Measurements from ENCODE around the gene THSD4. TPM values are rescaled to one million over a fixed set of nuclear protein-coding genes. Genes with fewer than 3 reads are reported as not detected.

Gene THSD4
- total RNA-seq, 2 experiments from 2014 or later: not detected

DNA sequence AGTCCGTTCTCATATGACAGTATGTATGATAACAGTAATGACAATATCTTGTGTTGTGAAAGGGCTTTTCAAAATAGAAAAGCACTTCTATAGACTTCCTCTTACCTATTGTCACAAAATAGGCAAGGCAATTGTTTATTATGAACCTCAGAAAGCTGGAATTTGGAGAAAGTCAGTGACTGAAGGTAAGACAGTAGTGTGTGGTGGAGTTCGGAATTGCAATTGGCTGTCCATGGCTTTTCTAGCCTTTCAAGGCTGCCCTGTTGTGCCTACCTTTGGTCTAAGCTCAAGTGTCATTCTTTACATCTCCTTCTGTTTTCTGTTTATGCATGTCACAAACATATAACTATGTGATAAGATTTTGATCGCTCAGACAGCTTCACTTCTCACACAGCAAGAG, 475.8 kb downstream of the THSD4 start:
- Mint-ChIP-seq H3K36me3 (ENCODE audit: low read depth) (no peaks in the 10 kb centered on the region), H3K27me3 (ENCODE audit: low read depth) (no peaks in the 10 kb centered on the region), H3K4me3 (no peak overlapping the region), H3K9me3 (ENCODE audit: insufficient read depth) (no peaks in the 10 kb centered on the region), H3K4me1 (ENCODE audit: low read depth) (no peaks in the 10 kb centered on the region), H3K27ac (no peak overlapping the region)
- no peak for ATAC-seq
- DNase-seq: no peak
- ChIA-PET CTCF (no interaction called here), POLR2A (no interaction called here)

DNA sequence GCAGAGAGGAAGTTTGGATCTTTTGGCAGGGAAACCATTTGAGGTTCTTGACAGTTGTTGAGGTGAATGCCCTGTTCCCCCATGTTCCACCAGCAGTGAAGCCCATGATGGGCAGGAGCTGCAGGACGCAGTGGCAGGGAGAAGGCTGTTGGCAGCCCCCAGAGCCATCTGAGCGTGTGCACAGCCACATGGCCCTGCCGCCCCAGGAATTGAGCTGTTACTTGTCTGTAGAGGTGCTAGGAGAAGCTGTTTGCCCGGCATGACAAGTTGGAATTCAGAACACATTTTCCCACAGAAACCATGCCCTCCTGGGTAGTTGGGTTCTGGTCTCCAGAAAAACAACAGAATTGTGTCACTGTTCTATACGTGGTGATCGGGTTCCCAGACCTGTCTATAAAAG, 476.9 kb downstream of the THSD4 start:
- CTCF ChIA-PET: no interaction called here
- no peak overlapping the region for H3K4me3 Mint-ChIP-seq
- no peaks in the 10 kb centered on the region for H3K9me3 Mint-ChIP-seq (ENCODE audit: insufficient read depth)
- H3K4me1 Mint-ChIP-seq (ENCODE audit: low read depth): no peaks in the 10 kb centered on the region
- no peak for ATAC-seq
- DNase-seq: no peak
- POLR2A ChIA-PET: interaction anchor here (0.6 kb wide), 2 partner anchors 554 to 778 kb away, joined by 3 read pairs; no protein-coding TSS in a partner anchor
- no peak overlapping the region for H3K27ac Mint-ChIP-seq
- no peaks in the 10 kb centered on the region for H3K36me3 Mint-ChIP-seq (ENCODE audit: low read depth)
- no peaks in the 10 kb centered on the region for H3K27me3 Mint-ChIP-seq (ENCODE audit: low read depth)

DNA sequence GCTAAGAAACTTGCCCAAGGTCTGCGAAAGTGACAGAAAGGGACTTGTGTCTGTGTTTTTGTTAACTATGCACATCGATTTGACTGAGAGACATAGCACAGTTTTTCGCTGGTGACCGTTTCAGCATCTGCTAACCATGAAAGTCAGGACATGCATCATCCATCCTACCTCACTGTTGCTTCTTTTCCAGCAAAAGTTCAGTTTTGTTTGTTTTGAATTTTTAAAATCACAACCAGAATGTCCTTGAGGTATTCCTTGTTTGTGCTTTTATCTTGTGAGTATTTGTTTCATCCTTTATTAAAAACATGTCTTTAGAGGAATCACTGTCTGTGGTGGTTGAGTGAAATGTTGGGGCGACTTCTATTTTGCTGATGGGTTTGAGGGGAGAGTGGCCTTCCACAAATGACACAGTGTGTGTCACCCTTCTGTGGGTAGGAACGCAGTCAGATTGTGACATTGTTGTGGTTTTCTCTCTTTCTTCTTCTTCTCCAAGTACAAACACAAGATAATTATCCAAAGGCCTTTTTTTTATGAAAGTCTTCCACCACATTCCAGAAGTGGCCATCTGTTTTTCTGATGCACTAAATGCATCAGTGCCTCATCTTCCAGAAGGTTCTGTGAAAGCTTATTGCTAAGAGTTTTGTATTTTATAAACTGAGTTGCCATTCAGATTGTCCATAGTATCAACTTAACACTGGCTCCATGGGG, 480.7 kb downstream of the THSD4 start:
- no peaks in the 10 kb centered on the region for H3K36me3 Mint-ChIP-seq (ENCODE audit: low read depth)
- ChIA-PET CTCF (no interaction called here), POLR2A (no interaction called here)
- H3K27me3 Mint-ChIP-seq (ENCODE audit: low read depth): no peaks in the 10 kb centered on the region
- no peak overlapping the region for H3K4me3 Mint-ChIP-seq
- DNase-seq (no peak), ATAC-seq (no peak)
- no peaks in the 10 kb centered on the region for H3K9me3 Mint-ChIP-seq (ENCODE audit: insufficient read depth)
- no peak overlapping the region for H3K27ac Mint-ChIP-seq
- H3K4me1 Mint-ChIP-seq (ENCODE audit: low read depth): no peaks in the 10 kb centered on the region

DNA sequence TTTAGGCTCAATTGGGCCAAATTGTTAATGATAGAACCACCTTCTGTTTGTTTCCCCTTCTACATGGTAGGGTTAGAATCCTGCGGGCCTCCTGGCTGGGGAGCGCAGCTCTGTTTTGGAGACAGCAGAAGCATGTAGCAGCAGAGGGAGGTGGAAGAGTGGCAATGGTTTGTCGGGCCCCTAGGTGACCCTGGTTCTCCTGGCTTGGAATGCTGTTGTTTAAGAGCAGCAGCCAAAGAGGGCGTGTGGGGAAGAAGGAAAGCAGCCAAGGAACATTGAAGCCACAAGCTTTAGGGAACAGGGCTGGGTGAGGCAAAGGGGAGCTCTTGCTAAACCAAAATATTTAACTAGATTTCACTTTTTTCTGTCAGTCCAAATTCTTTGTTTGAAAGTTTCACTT, 481.4 kb downstream of the THSD4 start:
- H3K36me3 Mint-ChIP-seq (ENCODE audit: low read depth): no peaks in the 10 kb centered on the region
- no peaks in the 10 kb centered on the region for H3K27me3 Mint-ChIP-seq (ENCODE audit: low read depth)
- no peaks in the 10 kb centered on the region for H3K9me3 Mint-ChIP-seq (ENCODE audit: insufficient read depth)
- no peaks in the 10 kb centered on the region for H3K4me1 Mint-ChIP-seq (ENCODE audit: low read depth)
- ATAC-seq (no peak), DNase-seq (no peak)
- H3K4me3 Mint-ChIP-seq: no peak overlapping the region
- POLR2A ChIA-PET: no interaction called here
- CTCF ChIA-PET: interaction anchor here (0.9 kb wide), 1 partner anchor 60 kb away, joined by 3 read pairs; no protein-coding TSS in a partner anchor
- H3K27ac Mint-ChIP-seq: no peak overlapping the region

DNA sequence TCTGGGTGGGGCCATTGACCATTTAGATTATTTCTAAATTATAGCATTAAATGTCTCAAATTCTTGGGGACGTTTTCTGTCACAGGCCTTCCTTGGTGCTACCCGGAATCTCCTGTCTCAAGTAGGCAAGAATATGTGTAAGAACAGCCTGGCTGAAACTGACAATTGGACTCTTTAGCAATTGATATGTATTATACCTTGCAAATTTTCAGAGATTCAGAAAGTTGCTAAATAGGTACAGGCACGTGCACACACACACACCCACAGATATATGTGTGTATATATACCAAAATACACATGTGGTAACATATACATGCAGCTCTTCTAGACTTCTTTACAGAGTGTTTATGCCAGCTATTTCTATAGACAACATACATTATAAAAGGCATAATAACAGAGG, 481.9 kb downstream of the THSD4 start:
- ChIA-PET CTCF (interaction anchor here (0.9 kb wide), 1 partner anchor 60 kb away, joined by 3 read pairs; no protein-coding TSS in a partner anchor), POLR2A (no interaction called here)
- H3K4me1 Mint-ChIP-seq (ENCODE audit: low read depth): no peaks in the 10 kb centered on the region
- H3K9me3 Mint-ChIP-seq (ENCODE audit: insufficient read depth): no peaks in the 10 kb centered on the region
- ATAC-seq (no peak), DNase-seq (no peak)
- H3K27me3 Mint-ChIP-seq (ENCODE audit: low read depth): no peaks in the 10 kb centered on the region
- H3K36me3 Mint-ChIP-seq (ENCODE audit: low read depth): no peaks in the 10 kb centered on the region
- no peak overlapping the region for H3K27ac Mint-ChIP-seq
- no peak overlapping the region for H3K4me3 Mint-ChIP-seq

DNA sequence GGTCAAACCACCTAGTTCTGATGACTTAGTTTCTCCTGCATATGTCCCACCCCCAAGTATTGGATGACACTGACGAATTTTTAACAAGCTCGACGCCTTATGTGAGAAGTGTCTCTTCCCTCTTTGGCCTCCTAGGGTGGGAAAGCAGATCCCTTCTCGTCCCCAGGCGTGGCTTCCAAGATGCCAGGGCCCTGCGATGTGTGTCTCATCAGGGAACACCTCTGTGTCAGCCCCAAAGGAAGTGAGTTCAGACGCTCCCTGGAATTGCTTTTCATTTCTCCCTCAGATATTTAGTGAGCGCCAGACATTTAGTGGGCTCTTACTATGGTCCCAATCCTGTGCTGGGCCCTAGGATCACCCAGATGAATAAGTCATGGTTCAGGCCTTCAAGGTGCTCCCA, 482.4 kb downstream of the THSD4 start:
- Mint-ChIP-seq H3K27ac (no peak overlapping the region), H3K36me3 (ENCODE audit: low read depth) (no peaks in the 10 kb centered on the region), H3K27me3 (ENCODE audit: low read depth) (no peaks in the 10 kb centered on the region), H3K4me1 (ENCODE audit: low read depth) (no peaks in the 10 kb centered on the region), H3K9me3 (ENCODE audit: insufficient read depth) (no peaks in the 10 kb centered on the region), H3K4me3 (no peak overlapping the region)
- ChIA-PET CTCF (interaction anchor here (0.9 kb wide), 1 partner anchor 59 kb away, joined by 3 read pairs; no protein-coding TSS in a partner anchor), POLR2A (no interaction called here)
- DNase-seq: no peak
- ATAC-seq: no peak

DNA sequence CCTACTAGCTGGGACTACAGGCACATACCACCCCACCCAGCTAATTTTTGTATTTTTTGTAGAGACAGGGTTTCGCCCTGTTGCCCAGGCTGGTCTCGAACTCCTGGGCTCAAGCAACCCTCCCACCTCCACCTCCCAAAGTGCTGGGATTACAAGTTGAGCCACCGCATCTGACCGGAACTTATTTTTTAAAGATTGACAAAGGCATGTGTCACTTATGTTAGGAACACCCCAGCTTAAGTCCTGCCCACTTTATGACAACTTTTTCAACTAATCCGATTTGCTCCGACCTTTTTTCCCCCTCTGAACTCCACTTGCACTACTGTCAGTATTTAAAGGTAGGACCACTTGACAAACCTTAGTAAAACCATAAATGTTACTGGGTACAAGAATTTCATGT, 483.5 kb downstream of the THSD4 start:
- no peak overlapping the region for H3K4me3 Mint-ChIP-seq
- DNase-seq (no peak), ATAC-seq (no peak)
- H3K4me1 Mint-ChIP-seq (ENCODE audit: low read depth): no peaks in the 10 kb centered on the region
- no peaks in the 10 kb centered on the region for H3K9me3 Mint-ChIP-seq (ENCODE audit: insufficient read depth)
- H3K27ac Mint-ChIP-seq: no peak overlapping the region
- no peaks in the 10 kb centered on the region for H3K27me3 Mint-ChIP-seq (ENCODE audit: low read depth)
- H3K36me3 Mint-ChIP-seq (ENCODE audit: low read depth): no peaks in the 10 kb centered on the region
- POLR2A ChIA-PET: no interaction called here
- CTCF ChIA-PET: no interaction called here

DNA sequence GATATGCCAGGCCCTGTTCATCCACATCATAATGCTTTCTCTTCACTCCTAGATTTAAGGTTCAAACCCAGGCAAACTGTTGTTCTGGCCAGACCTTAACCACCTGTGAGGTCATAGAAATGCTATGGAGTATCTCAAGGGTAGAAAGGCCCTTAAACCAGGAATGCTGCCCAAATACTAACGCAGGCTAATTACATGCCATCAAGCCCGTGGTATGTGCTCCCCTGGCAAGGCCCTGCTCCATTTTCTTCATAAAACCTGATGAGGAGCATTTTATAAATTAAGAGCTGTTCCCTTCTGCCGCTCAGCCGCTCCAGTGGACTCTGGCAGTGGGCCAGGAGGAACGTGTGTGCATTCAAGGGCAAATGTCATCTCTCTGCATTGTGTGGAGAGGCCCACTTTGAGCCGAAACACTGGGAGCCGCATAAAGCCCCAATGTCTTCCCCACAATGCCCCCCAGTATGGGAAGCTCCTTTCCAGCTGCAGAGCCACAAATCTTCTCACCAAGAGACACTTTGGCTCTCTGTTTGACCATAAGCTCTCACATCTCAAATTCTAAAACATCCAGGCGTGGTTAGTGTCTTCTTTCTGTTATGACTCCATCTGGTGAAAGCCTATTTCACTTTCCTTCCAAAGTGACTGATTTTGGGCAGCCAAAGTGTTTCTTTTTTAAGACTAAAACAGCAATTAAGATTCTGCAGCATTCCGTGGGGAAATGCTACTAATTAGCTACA, 484.3 kb downstream of the THSD4 start:
- H3K27ac Mint-ChIP-seq: no peak overlapping the region
- no peaks in the 10 kb centered on the region for H3K27me3 Mint-ChIP-seq (ENCODE audit: low read depth)
- ChIA-PET POLR2A (no interaction called here), CTCF (no interaction called here)
- ATAC-seq (no peak), DNase-seq (no peak)
- no peaks in the 10 kb centered on the region for H3K9me3 Mint-ChIP-seq (ENCODE audit: insufficient read depth)
- H3K36me3 Mint-ChIP-seq (ENCODE audit: low read depth): no peaks in the 10 kb centered on the region
- no peaks in the 10 kb centered on the region for H3K4me1 Mint-ChIP-seq (ENCODE audit: low read depth)
- no peak overlapping the region for H3K4me3 Mint-ChIP-seq

DNA sequence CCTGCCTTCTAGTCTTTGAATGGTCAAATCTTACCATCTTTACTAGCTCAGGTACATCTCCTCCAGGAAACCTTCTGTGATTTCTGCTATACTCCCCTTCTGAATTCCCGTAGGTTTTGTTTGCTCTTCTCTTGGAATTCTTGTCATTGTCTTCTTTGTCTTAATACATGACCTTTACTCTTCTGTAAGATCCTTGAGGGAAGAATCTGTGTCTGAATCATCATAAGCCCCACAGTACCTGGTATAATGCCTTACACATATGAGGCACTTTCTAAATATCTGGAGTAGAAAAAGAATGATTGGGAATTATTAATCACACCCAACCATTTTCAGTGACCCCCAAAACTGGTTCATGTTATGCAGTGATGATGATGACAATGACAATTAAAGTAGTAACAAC, 485.0 kb downstream of the THSD4 start:
- ChIA-PET POLR2A (no interaction called here), CTCF (no interaction called here)
- Mint-ChIP-seq H3K4me1 (ENCODE audit: low read depth) (no peaks in the 10 kb centered on the region), H3K4me3 (no peak overlapping the region), H3K27me3 (ENCODE audit: low read depth) (no peaks in the 10 kb centered on the region), H3K36me3 (ENCODE audit: low read depth) (no peaks in the 10 kb centered on the region), H3K9me3 (ENCODE audit: insufficient read depth) (no peaks in the 10 kb centered on the region), H3K27ac (no peak overlapping the region)
- DNase-seq (no peak), ATAC-seq (no peak)

DNA sequence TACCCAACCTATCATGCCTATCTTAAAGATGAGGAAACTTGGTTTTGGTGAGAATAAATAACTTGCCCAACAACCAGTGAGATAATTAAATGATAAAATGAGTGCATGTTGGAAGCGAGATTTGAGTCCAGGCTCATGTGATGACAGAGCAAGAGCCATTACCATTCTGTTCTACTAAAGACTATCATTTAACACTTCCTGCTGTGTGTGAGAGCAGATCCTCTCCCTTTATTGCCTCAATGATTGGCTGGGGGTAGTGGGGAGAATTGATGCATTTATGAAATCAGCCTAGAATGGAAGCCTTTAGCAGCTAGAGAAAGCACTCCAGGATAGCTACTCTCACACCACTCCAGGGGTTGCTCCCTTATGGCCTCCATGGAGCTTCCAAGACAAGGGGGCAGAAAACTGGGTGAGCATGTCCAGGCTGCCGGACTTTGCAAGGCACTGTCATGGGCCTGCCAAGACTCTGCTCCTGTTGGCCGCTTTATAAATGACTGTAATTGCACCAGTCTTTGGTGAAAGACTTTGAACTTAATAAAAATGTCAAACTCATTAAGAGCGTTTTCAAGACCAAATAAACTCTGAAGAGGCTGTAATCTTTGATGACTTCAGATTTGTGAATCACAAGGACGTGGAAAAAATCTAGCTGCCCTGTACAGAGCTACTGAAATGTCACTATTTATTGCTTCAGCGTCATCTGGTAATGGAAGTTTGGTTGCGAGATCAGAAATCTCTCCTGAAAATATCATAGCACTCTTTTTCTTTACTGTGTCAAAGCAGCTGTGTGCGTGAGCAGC, 486.0 kb downstream of the THSD4 start:
- Mint-ChIP-seq H3K27me3 (ENCODE audit: low read depth) (no peaks in the 10 kb centered on the region), H3K36me3 (ENCODE audit: low read depth) (no peaks in the 10 kb centered on the region), H3K4me1 (ENCODE audit: low read depth) (no peaks in the 10 kb centered on the region), H3K9me3 (ENCODE audit: insufficient read depth) (no peaks in the 10 kb centered on the region), H3K4me3 (no peak overlapping the region), H3K27ac (no peak overlapping the region)
- no peak for ATAC-seq
- ChIA-PET POLR2A (no interaction called here), CTCF (no interaction called here)
- DNase-seq: no peak

DNA sequence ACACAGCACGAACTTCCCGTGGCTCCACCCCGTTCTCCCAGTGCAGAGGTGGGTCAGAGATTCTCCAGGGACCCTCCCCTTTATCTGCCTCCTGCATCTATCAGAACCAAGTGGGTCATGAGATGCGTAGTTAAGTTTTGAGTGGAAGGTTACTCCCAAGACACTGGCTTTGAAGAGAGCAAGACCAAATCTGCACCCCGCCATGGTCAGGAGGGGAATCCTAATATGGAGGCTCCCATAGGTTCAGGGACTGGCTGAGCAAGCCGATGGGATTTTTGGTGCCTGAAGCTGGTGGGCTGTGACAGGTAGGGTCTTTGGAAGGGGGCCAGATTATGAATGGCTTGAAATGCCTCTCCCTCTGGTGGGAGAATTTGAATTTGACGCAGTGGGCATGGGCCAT, 488.1 kb downstream of the THSD4 start:
- Mint-ChIP-seq H3K4me3 (no peak overlapping the region), H3K4me1 (ENCODE audit: low read depth) (no peaks in the 10 kb centered on the region), H3K27ac (no peak overlapping the region), H3K9me3 (ENCODE audit: insufficient read depth) (no peaks in the 10 kb centered on the region), H3K27me3 (ENCODE audit: low read depth) (no peaks in the 10 kb centered on the region), H3K36me3 (ENCODE audit: low read depth) (no peaks in the 10 kb centered on the region)
- ATAC-seq (no peak), DNase-seq (no peak)
- ChIA-PET CTCF (no interaction called here), POLR2A (no interaction called here)

DNA sequence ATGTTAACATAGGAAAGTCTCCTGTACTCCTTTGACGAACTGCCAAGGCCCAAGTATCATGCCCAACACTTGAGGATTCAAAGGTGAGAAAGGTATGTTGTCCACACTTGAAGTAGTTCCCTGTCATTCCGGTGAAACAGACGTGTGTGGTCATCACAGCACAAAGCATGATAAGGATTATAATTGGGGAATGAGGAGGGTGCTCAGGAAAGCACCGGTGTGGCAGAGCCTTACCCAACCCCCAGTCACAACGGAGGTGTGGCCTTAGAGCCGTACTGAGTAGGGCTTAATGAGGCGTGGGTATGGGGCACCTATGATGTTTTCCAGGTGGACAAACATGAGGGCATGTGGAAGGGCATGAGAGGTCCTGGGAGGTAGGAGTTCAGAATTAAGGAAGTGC, 492.1 kb downstream of the THSD4 start:
- DNase-seq: no peak
- Mint-ChIP-seq H3K4me1 (ENCODE audit: low read depth) (no peaks in the 10 kb centered on the region), H3K9me3 (ENCODE audit: insufficient read depth) (no peaks in the 10 kb centered on the region), H3K4me3 (no peak overlapping the region), H3K27me3 (ENCODE audit: low read depth) (peaks cover 6% of the 10 kb centered on the region), H3K27ac (no peak overlapping the region), H3K36me3 (ENCODE audit: low read depth) (no peaks in the 10 kb centered on the region)
- ChIA-PET CTCF (no interaction called here), POLR2A (no interaction called here)
- no peak for ATAC-seq

Data from activated CD8-positive, alpha-beta T cell treated with anti-CD3 and anti-CD28 coated beads, Interleukin-2, amount 10 ng/mL, durations not matched to agents 7 days and 5 days (primary cell).